Fibroblast of the aortic adventitia (primary cell): ENCODE results near the gene TFB2M. TPM values are rescaled to one million over a fixed set of nuclear protein-coding genes. Genes with fewer than 3 reads are reported as not detected.

Experiments
- DNase-seq: peaks from one replicate; pipeline ENCODE4 v3.0.0-alpha.2; 2010; ENCODE audit warnings: low read depth
- H3K4me3 ChIP-seq: 2 replicates; pipeline ENCODE4 v1.5.1; 2011; ENCODE audit warnings: low read depth, mild to moderate bottlenecking, control low read depth, low read length, moderate library complexity
- CTCF ChIP-seq: IDR thresholded peaks from 2 replicates; pipeline ENCODE4 v1.5.1; 2011; ENCODE audit warnings: mild to moderate bottlenecking, low read length, control low read depth, inconsistent platforms; ENCODE audit not compliant: insufficient read depth
- total RNA-seq: library from RNA; depleted of rRNA; stranded (reverse); fragments of >200 nt; gene quantifications from 2 replicates; pipeline ENCODE4 v1.2.3, GENCODE V29; 2012; ENCODE audit warnings: low replicate concordance

The TFB2M gene
- total RNA-seq, 1 donor: 22.2 TPM

GRCh38 chr1:246558041-246558440, 8.0 kb downstream of the TFB2M start:
- no peak for TF ChIP-seq CTCF
- H3K4me3 ChIP-seq: no peak overlapping the region
- DNase-seq: no peak

- DNase-seq: no peak
- no peak for TF ChIP-seq CTCF
These were observed 11.9 kb downstream of the TFB2M start for GRCh38 chr1:246554201-246554600.

DNA sequence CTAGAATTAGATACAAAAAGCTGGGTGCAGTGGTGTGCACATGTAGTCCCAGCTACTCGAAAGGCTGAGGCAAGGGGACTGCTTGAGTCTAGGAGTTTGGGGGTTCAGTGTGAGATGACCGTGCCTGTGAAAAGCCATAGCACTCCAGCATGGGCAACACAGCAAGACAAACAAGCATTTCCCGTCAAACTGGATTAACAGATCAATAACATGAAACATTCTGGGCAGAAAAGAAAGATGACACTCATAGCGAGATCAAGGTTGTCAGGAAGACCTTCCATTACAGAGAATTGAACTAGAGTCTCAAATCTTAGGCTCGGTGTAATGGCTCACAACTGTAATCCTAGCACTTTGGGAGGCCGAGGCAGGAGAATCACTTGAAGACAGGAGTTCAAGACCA, 14.0 kb downstream of the TFB2M start:
- no peak for TF ChIP-seq CTCF
- no peak for DNase-seq
- H3K4me3 ChIP-seq: no peak overlapping the region

More at GRCh38 chr1:246554201-246554600, 11.9 kb downstream of the TFB2M start:
- H3K4me3 ChIP-seq: no peak overlapping the region

DNA sequence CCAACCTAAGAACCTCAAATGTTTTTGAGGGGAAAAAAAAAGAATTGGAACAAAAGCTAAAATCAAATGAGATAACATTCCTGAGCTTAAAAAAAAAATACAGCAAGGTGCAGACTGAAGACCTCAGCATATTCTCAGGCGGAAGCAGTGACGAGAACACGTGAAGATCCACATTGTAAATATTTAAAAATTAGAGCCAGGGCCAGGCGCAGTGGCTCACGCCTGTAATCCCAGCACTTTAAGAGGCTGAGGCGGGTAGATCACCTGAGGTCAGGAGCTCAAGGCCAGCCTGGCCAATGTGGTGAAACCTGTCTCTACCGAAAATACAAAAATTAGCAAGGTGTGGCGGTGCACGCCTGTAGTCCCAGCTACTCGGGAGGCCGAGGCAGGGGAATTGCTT, 15.7 kb downstream of the TFB2M start:
- H3K4me3 ChIP-seq: no peak overlapping the region
- no peak for DNase-seq
- TF ChIP-seq CTCF: no peak

GRCh38 chr1:246549665-246550064, 16.4 kb downstream of the TFB2M start:
- no peak for TF ChIP-seq CTCF
- H3K4me3 ChIP-seq: no peak overlapping the region
- no peak for DNase-seq

DNA sequence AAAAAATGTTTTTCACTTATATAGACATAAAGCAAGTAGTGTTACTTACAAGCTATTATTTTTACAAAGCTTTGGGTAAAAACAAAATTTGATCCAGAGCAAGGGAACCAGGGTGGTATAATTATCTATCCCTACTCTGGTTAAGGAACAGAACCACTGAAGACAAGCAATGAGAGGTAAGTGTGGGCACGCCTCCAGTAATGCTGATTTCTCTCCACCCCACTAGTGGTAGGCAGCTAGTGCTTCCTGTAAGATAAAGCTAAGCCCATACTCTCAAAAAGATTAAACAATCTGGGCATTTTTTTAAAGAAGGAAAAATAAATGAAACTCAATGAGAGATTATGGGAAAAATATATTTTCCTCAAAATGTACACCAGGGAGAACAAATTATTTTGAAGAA, 22.1 kb downstream of the TFB2M start:
- TF ChIP-seq CTCF: no peak
- no peak for DNase-seq
- H3K4me3 ChIP-seq: no peak overlapping the region

DNA sequence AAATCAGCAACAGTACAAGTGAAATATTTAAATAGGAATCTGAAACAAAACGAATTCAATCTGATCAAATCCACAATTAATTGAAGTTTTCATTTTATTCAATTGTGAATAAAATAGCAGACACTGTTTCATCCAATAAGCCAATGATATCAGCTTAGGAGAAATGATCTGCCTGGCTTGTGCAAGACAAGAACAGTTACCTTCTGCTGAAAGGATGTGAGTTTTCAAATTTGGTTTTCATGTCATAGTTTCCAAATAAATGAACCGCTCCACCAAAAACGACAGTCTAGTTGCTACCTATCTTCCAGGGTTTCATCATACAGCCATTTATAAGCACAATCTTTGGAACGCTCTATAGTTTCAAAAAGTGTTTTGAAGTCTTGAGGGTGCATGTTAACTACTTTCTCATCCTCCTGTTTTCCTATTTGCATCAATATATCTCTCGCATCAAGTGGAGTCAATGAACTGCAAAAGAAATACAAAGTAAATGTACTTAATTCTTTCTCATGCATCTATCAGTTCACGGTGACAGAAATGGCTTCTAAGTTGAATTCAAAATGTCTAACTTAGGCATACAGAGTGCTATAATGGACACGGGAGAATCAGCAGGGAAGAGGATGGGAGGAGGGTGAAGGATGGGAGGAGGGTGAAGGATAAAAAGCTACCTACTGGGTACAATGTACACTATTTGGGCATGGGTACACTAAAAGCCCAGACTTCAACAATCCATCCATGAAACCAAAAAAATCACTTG, 25.1 kb downstream of the TFB2M start:
- no peak for DNase-seq
- TF ChIP-seq CTCF: no peak

More for the DNA sequence above, 25.1 kb downstream of the TFB2M start:
- no peak overlapping the region for H3K4me3 ChIP-seq
